GM06990 (cell line): ENCODE results near the gene C9orf57.

Experiments used
- DNase-seq: peaks from one replicate; pipeline ENCODE4 v3.0.0-alpha.2; 2011; ENCODE audit not compliant: insufficient read length; ENCODE audit errors: extremely low read depth
- H3K27me3 ChIP-seq: replicated peaks from 2 replicates; pipeline ENCODE4 v1.6.0; 2011; ENCODE audit warnings: low read length; ENCODE audit not compliant: control insufficient read depth, insufficient read depth
- H3K36me3 ChIP-seq: 2 replicates; pipeline ENCODE4 v1.5.1; 2011; ENCODE audit warnings: low read length; ENCODE audit not compliant: control insufficient read depth, insufficient read depth
- H3K4me3 ChIP-seq: replicated peaks from 2 replicates; pipeline ENCODE4 v1.5.1; 2011; ENCODE audit warnings: low read depth, mild to moderate bottlenecking, control low read depth, low read length
- TF ChIP-seq, protein P1 (sequence below): IDR thresholded peaks from 2 replicates; pipeline ENCODE4 v1.5.1; 2011; ENCODE audit warnings: low read length, control low read depth, mild to moderate bottlenecking, inconsistent platforms; ENCODE audit not compliant: insufficient read depth, poor library complexity, severe bottlenecking

Gene C9orf57

DNA sequence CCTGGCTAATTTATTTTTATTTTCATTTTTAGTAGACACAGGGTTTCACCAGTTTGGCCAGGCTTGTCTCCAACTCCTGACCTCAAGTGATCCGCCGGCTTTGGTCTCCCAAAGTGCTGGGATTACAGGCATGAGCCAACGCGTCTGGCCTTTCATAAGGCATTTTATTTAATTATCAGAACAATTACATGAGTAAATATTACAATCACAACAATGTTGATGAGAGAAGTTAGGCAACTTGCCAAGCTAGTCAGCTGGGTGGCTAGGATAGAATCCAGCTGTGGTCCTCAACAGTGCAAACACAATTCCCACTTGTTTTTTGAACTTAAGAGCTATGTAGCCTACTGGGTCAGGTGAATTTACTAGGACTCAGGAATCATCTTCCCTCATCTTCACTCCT lies 22.0 kb downstream of the C9orf57 start:
- TF ChIP-seq, protein P1, sequence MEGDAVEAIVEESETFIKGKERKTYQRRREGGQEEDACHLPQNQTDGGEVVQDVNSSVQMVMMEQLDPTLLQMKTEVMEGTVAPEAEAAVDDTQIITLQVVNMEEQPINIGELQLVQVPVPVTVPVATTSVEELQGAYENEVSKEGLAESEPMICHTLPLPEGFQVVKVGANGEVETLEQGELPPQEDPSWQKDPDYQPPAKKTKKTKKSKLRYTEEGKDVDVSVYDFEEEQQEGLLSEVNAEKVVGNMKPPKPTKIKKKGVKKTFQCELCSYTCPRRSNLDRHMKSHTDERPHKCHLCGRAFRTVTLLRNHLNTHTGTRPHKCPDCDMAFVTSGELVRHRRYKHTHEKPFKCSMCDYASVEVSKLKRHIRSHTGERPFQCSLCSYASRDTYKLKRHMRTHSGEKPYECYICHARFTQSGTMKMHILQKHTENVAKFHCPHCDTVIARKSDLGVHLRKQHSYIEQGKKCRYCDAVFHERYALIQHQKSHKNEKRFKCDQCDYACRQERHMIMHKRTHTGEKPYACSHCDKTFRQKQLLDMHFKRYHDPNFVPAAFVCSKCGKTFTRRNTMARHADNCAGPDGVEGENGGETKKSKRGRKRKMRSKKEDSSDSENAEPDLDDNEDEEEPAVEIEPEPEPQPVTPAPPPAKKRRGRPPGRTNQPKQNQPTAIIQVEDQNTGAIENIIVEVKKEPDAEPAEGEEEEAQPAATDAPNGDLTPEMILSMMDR: no peak
- Histone ChIP-seq H3K36me3 (no peaks in the 10 kb centered on the region), H3K27me3 (no peaks in the 10 kb centered on the region), H3K4me3 (no peak overlapping the region)
- no peak for DNase-seq

DNA sequence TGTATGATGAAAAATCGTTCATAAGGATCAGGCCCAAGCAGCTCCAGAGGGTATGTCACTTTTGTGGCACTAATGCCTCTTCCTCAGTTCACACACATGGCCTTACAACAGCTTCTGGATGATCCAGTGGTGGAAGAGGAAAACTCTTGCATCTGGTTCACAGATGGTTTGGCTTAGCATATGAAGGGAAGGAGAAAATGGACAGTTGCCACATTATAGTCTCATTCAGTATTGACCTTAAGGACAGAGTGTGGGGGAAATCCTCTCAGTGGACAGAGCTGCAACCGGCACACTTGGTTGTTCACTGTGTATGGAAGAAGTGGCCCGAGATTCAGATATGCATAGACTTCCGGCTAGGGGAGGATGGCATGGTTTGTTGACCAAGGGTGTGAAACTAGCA lies 22.8 kb downstream of the C9orf57 start:
- no peak overlapping the region for H3K4me3 ChIP-seq
- TF ChIP-seq, protein P1: no peak
- DNase-seq: no peak
- no peaks in the 10 kb centered on the region for H3K27me3 ChIP-seq
- H3K36me3 ChIP-seq: no peaks in the 10 kb centered on the region

- H3K27me3 ChIP-seq: no peaks in the 10 kb centered on the region
Measured at GRCh38 chr9:72030767-72031166, 29.6 kb downstream of the C9orf57 start.

GRCh38 chr9:72029986-72030385 lies 30.4 kb downstream of the C9orf57 start:
- no peak for DNase-seq
- TF ChIP-seq, protein P1: no peak
- Histone ChIP-seq H3K36me3 (no peaks in the 10 kb centered on the region), H3K4me3 (no peak overlapping the region), H3K27me3 (no peaks in the 10 kb centered on the region)

More at GRCh38 chr9:72030767-72031166, 29.6 kb downstream of the C9orf57 start:
- Histone ChIP-seq H3K4me3 (no peak overlapping the region), H3K36me3 (no peaks in the 10 kb centered on the region)
- TF ChIP-seq, protein P1: no peak
- DNase-seq: no peak

DNA sequence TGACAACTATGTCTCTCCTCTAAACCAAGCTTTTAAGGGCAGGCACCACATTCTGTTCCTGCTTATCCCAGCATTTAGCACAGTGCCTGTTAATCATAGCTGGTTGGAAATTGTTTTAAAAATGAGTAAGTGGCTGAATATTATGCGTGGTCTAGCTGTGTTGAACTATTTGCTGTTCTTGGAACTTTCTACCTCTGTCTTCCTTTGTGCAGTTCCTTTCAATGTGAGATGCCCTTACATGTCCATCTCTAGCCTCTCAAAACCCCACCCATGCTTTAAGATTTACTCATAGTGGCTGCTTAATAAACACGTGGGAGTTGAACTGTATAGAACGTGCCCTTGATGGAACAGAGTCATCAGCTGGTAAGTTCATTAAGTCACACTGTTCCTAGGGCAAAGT lies 34.5 kb downstream of the C9orf57 start:
- Histone ChIP-seq H3K4me3 (no peak overlapping the region), H3K36me3 (no peaks in the 10 kb centered on the region), H3K27me3 (no peaks in the 10 kb centered on the region)
- DNase-seq: no peak
- TF ChIP-seq, protein P1: no peak

GRCh38 chr9:72023596-72023995 lies 36.8 kb downstream of the C9orf57 start:
- H3K36me3 ChIP-seq: no peaks in the 10 kb centered on the region
- TF ChIP-seq, protein P1: no peak
- no peak overlapping the region for H3K4me3 ChIP-seq
- no peak for DNase-seq
- H3K27me3 ChIP-seq: no peaks in the 10 kb centered on the region
